ENCODE measurements around the gene SCAF1.

DNA sequence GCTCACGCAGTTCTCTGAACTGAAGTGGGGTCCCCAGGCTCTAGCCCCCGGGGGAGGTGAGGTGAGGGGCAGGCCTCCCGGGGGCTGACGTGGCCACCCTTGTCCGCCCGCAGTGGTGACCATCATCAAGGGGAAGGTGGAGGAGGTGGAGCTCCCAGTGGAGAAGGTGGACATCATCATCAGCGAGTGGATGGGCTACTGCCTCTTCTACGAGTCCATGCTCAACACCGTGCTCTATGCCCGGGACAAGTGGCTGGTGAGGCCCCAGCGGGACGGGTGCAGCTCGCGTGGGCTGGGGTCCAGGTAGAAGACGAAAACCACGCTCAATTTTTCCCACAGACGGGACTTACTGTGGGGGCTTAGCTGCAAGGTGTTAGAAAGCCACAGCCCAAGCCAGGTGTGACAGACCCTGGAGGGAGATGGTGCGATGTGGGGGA, 41.8 kb downstream of the SCAF1 start:
- TF ChIP-seq, protein P1, sequence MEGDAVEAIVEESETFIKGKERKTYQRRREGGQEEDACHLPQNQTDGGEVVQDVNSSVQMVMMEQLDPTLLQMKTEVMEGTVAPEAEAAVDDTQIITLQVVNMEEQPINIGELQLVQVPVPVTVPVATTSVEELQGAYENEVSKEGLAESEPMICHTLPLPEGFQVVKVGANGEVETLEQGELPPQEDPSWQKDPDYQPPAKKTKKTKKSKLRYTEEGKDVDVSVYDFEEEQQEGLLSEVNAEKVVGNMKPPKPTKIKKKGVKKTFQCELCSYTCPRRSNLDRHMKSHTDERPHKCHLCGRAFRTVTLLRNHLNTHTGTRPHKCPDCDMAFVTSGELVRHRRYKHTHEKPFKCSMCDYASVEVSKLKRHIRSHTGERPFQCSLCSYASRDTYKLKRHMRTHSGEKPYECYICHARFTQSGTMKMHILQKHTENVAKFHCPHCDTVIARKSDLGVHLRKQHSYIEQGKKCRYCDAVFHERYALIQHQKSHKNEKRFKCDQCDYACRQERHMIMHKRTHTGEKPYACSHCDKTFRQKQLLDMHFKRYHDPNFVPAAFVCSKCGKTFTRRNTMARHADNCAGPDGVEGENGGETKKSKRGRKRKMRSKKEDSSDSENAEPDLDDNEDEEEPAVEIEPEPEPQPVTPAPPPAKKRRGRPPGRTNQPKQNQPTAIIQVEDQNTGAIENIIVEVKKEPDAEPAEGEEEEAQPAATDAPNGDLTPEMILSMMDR (IDR thresholded peaks at IDR 0.05): no peak
- TF ChIP-seq EZH2phosphoT487 (IDR thresholded peaks at IDR 0.05): no peak

All from neural progenitor cell (in vitro differentiated cells).